Epithelial cell of prostate (primary cell): Measurements from ENCODE around the gene BANP.
"Not testable (repeated sequence)": the region's sequence is repeated elsewhere in the genome, so short reads cannot be mapped to it uniquely, and the experiment has no call there.

ENCODE experiments used
- DNase-seq: peaks from one replicate; pipeline ENCODE4 v3.0.0-alpha.2; 2011; ENCODE audit warnings: low read depth, low spot score
- H3K27ac ChIP-seq: fragments of 450-650 bp; 2 replicates; pipeline ENCODE4 v1.5.1; 2017; ENCODE audit warnings: mild to moderate bottlenecking

Gene BANP

GRCh38 chr16:88106566-88106965, 155.3 kb downstream of the BANP start:
- not testable (repeated sequence) for H3K27ac ChIP-seq, DNase-seq

GRCh38 chr16:88108762-88109161, 157.5 kb downstream of the BANP start:
- DNase-seq, result no peak
- no peak overlapping the region for H3K27ac ChIP-seq

GRCh38 chr16:88109726-88110621, 158.7 kb downstream of the BANP start:
- not testable (repeated sequence) for H3K27ac ChIP-seq, DNase-seq

- DNase-seq, result not testable (repeated sequence)
Observed at GRCh38 chr16:88110875-88111494, 159.8 kb downstream of the BANP start.

GRCh38 chr16:88111976-88112375, 160.7 kb downstream of the BANP start:
- not testable (repeated sequence) for H3K27ac ChIP-seq, DNase-seq

More at GRCh38 chr16:88110875-88111494, 159.8 kb downstream of the BANP start:
- not testable (repeated sequence) for H3K27ac ChIP-seq

- no peak for DNase-seq
- H3K27ac ChIP-seq, result no peak overlapping the region
Observed at GRCh38 chr16:88113545-88114045, 162.4 kb downstream of the BANP start.

DNA sequence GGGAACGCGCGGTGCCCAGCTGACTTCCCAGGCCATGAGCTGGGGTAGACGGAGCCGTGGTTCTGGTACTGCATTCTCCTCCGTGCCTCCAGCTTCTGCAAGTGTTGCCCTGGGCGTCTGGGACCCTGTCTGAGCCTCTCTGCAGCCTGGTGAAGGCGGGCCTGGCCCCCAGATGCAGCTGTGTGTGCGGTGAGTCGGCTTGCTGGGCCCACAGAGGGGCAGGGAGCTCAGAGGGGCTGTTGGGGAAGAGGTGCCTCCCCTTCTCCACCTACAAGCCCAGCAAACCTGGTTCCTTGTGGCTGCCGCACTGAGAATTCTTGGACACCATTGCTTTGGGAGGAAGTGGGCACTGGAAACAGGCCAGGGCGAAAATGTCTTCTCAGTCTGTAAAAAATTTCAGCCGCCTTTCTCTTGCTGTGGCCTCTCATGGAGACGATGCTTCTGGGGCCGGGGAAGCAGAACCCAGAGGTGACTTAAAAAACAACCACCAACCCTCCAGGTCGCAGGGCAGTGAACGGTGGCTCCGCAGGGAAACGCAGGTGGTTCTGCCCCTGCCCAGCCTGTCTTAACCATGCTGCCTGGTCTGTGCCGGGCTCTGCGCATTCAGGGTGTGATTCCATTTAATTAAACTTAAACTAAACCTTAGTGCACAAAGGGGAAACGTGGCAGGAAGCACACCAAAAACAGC, 163.5 kb downstream of the BANP start:
- not testable (repeated sequence) for DNase-seq, H3K27ac ChIP-seq

GRCh38 chr16:88116121-88116520, 164.9 kb downstream of the BANP start:
- no peak overlapping the region for H3K27ac ChIP-seq
- no peak for DNase-seq

GRCh38 chr16:88117476-88117868, 166.2 kb downstream of the BANP start:
- DNase-seq, result no peak
- H3K27ac ChIP-seq, result no peak overlapping the region

- DNase-seq, result no peak
- H3K27ac ChIP-seq, result no peak overlapping the region
Observed at GRCh38 chr16:88118376-88118775, 167.1 kb downstream of the BANP start.

DNA sequence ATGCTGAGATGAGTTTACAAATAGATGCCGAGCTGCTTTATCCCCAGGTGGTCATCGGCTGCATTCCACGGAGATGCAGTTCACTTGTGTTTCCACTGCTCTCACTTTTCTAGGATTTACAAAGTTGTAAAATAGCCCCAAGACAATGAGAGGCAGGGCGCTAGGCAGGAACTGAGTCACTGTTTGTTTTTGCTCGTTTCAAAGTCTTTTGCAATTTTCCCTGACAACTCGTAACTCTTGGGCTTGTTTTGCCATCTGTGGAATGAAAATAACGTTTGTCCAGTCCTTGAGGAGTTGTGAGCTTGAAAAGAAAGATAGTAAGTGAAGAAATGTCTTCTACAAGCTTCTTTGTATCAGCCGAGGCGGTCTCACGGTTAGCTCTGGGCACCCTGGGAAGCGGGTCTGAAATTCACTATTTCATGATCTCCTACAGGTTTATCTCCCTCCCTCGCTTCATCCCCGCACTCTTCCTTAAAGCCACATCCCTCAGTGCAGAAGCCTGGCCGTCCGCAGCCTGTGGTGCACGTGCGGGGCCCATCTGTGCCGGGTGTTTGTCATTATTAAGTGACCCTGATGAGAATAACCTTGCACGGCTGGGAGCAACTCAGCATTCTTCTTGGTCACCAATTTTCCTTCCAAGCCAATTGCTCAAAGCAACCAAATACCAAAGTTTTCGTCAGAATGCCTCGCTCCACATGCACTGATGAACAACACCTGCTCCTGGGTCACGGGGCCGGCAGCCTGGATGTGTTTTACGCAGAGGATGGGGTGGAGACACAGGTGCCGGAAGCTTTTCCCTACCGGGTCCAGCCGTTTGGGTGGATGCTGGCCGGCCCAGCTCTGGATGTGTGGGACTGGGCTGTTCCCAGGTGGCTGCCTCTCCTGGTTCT, 167.9 kb downstream of the BANP start:
- not testable (repeated sequence) for H3K27ac ChIP-seq, DNase-seq

DNA sequence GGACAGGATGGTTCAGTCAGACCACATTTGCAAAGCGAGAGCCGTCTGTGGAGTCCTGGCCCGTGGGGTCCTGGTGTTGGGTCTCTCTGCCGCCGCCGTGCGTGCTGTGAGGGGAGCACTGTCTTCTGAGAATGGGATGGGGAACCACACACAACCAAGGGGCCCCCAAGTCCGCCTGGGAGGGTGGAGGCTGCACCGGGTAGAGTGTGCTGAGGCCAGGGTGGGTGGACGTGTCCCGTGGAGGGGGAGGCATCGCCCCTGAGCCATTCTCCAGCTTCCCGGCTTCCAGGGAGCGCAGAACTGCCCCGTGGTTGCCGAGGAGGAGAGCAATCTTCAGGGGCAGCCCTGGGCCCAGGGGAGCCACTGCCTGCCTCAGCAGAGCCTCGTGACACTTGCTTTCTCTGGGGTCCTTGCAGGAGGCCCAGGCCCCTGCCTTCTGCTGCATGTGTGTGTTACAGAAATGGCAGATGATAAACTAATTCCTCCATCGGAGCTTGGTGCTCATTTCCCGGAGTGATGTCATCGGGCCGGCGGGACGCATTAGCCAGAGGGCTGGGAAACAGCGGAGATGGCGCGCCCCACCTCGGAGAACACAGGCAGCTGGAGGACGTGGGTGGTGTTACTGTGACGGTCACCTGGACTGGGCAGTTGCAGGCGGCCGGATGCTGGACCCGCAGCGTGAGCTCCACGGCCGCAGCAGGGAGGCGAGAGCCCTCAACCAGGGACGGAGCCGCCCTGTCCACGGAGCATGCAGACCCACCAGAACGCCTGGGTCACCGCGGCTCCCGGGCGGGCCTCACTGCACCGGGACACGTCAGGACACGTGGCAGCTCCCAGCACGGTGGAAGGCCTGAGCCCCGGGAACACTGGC, 168.9 kb downstream of the BANP start:
- not testable (repeated sequence) for H3K27ac ChIP-seq, DNase-seq

GRCh38 chr16:88120812-88121211, 169.6 kb downstream of the BANP start:
- H3K27ac ChIP-seq, result no peak overlapping the region
- no peak for DNase-seq

GRCh38 chr16:88121391-88121790, 170.2 kb downstream of the BANP start:
- H3K27ac ChIP-seq, DNase-seq: not testable (repeated sequence)

DNA sequence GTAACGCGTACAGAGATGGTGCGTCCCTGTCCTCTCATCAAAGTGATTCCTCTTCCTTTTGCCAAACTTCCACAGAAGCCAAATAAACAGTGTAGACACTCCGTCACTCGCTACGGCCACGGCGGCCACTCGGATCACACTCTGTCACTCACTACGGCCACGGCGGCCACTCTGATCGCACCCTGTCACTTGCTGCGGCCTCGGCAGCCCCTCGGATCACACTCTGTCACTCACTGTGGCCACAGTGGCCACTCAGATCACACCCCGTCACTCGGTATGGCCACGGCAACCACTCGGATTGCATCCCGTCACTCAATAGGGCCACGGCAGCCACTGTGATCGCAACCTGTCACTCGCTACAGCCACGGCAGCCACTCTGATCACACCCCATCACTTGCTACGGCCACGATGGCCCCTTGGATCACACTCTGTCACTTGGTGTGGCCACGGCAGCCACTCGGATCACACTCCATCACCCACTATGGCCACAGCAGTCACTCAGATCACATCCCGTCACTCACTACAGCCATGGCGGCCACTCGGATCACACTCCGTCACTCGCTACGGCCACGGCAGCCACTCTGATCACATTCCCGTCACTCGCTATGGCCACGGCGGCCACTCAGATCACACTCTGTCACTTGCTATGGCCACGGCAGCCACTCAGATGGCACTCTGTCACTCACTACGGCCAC, 170.8 kb downstream of the BANP start:
- no peak for DNase-seq

More for the DNA sequence above, 170.8 kb downstream of the BANP start:
- no peak overlapping the region for H3K27ac ChIP-seq
